Epithelial cell of esophagus (primary cell): Measurements from ENCODE around the gene ESYT2.

Experiments used
- DNase-seq: peaks from one replicate; pipeline ENCODE4 v3.0.0; 2010; ENCODE audit warnings: low read depth
- H3K4me3 ChIP-seq: 2 replicates; pipeline ENCODE4 v1.5.1; 2011; ENCODE audit warnings: mild to moderate bottlenecking, low read length, control low read depth
- TF ChIP-seq, protein P1 (sequence below): IDR thresholded peaks from 2 replicates; pipeline ENCODE4 v1.5.1; 2011; ENCODE audit warnings: low read depth, mild to moderate bottlenecking, low read length, control low read depth, inconsistent platforms; ENCODE audit not compliant: insufficient read depth; ENCODE audit errors: missing control alignments

ESYT2 gene

GRCh38 chr7:158777793-158778192 is 51.5 kb downstream of the ESYT2 start:
- TF ChIP-seq, protein P1, sequence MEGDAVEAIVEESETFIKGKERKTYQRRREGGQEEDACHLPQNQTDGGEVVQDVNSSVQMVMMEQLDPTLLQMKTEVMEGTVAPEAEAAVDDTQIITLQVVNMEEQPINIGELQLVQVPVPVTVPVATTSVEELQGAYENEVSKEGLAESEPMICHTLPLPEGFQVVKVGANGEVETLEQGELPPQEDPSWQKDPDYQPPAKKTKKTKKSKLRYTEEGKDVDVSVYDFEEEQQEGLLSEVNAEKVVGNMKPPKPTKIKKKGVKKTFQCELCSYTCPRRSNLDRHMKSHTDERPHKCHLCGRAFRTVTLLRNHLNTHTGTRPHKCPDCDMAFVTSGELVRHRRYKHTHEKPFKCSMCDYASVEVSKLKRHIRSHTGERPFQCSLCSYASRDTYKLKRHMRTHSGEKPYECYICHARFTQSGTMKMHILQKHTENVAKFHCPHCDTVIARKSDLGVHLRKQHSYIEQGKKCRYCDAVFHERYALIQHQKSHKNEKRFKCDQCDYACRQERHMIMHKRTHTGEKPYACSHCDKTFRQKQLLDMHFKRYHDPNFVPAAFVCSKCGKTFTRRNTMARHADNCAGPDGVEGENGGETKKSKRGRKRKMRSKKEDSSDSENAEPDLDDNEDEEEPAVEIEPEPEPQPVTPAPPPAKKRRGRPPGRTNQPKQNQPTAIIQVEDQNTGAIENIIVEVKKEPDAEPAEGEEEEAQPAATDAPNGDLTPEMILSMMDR = no peak

DNA sequence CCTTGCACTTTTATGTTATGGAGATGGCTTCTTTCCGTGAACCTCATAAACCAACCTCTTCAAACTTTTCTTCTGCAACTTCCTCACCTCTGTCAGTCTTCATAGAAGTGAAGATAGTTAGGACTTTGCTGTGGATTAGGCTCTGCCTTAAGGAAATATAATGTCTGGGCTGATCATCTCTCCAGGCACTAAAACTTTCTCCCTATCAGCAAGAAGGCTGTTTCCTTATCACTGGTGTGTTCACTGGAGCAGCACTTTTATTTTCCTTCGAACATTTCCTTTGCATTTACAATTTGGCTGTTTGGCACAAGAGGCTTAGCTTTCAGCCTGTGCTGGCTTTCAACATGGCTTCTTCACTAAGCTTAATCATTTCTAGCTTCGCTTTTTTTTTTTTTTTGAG is 52.8 kb downstream of the ESYT2 start:
- TF ChIP-seq, protein P1 = no peak
- no peak overlapping the region for H3K4me3 ChIP-seq

More at GRCh38 chr7:158777793-158778192, 51.5 kb downstream of the ESYT2 start:
- H3K4me3 ChIP-seq = no peak overlapping the region
- DNase-seq = no peak

GRCh38 chr7:158774952-158775351 is 54.4 kb downstream of the ESYT2 start:
- DNase-seq = no peak
- H3K4me3 ChIP-seq = no peak overlapping the region
- TF ChIP-seq, protein P1 = no peak

More for the DNA sequence above, 52.8 kb downstream of the ESYT2 start:
- no peak for DNase-seq

DNA sequence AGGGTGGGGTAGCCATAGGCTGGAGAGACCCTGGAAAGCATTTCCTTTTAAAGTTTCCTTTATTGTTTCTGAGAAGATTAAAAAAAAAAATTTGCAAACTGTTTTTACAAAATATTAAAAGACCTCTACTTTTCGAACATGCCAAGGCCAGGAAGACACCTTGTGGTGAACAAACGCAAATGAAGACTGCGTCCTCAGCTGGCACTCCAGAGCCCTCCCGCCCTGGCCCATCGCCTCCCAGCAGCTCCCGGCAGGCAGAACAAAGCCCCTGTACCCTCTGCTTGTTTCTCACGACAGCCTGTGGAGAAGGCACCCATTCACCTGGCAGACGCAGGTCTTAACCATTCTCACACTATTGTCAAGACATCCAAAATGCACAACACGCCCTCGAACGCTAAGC is 56.4 kb downstream of the ESYT2 start:
- no peak for DNase-seq
- TF ChIP-seq, protein P1 = no peak
- no peak overlapping the region for H3K4me3 ChIP-seq

DNA sequence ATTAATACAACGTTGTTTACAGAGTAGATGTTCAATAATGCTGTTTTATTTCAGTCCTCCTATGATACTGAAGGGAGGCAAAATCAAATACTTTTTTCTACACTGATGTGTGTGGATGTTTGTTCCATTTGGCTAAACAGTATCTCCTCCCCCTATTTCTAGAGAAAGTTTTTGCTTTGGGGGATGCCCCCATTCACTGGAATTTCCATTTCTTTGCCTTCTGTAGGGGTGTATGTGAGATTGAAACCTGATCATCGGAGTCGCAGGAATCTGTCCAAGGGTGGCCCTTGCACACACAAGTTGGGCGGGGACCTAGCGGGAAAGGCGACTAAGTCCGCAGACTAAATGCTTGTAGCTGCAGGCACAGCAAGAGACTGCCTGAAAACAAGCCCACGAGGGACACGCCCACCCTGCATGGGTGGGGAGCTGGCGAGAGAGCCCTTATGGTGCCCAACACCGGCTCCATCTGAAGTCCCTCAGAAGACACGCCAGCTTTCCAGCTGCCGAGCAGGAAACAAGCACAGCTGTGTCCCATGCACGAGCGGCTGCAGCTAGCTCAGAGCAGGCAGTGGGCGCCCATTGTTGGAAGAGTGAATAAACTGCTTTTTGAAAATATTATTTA is 58.0 kb downstream of the ESYT2 start:
- DNase-seq = no peak
- TF ChIP-seq, protein P1 = no peak

DNA sequence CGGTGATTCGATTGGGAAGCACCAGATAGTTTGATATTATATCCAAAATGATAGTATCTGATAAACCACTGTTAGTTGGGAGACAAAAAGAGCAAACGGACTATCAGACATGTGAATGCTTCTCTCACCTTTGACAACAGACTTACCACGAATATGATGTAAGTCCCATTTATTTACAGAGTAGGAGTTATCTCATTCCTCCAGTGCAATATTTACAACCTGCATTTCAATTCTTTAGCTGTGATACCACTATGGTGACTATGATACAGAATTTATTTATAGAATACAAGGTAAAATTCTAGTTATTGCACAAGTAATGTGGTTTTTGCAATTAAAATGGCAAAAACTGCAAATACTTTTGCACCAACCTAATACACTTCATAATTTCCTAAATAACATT is 61.6 kb downstream of the ESYT2 start:
- DNase-seq = no peak
- H3K4me3 ChIP-seq = no peak overlapping the region
- TF ChIP-seq, protein P1 = no peak

More for the DNA sequence above, 58.0 kb downstream of the ESYT2 start:
- H3K4me3 ChIP-seq = no peak overlapping the region
